CD4-positive, alpha-beta memory T cell (primary cell): ENCODE results near the gene WDR4. TPM values are rescaled to one million over a fixed set of nuclear protein-coding genes. Genes with fewer than 3 reads are reported as not detected.

Experiments
- CTCF ChIA-PET: fragments of 350-600 bp; sonication (Branson Sonifier 250); formaldehyde crosslinking; loops from one replicate; lab custom pipeline; 2021; ENCODE audit warnings: inconsistent platforms; ENCODE audit not compliant: partially characterized antibody; lab: Charles Lee
- POLR2A ChIA-PET: fragments of 350-600 bp; sonication (Branson Sonifier 250); formaldehyde crosslinking; loops from one replicate; lab custom pipeline; 2021; ENCODE audit not compliant: partially characterized antibody; lab: Charles Lee
- DNase-seq, 5 donors: peaks; one replicate each; pipeline versions ENCODE4 v3.0.0 to v3.0.0-alpha.2; 2020 to 2022; ENCODE audit warnings: mixed read lengths in 1 of 5
- H3K27ac ChIP-seq: one replicate; pipeline ENCODE4 v1.7.0; 2013; ENCODE audit warnings: low read depth, low read length
- H3K27me3 ChIP-seq: 2 replicates; pipeline ENCODE4 v1.7.0; 2013; ENCODE audit warnings: mild to moderate bottlenecking, low read length, moderate library complexity; ENCODE audit not compliant: insufficient read depth
- H3K36me3 ChIP-seq: 2 replicates; pipeline ENCODE4 v1.7.0; 2013; ENCODE audit warnings: mild to moderate bottlenecking, low read length, moderate library complexity; ENCODE audit not compliant: insufficient read depth
- H3K4me1 ChIP-seq: 2 replicates; pipeline ENCODE4 v1.7.0; 2013; ENCODE audit warnings: mild to moderate bottlenecking, low read length, moderate library complexity; ENCODE audit not compliant: insufficient read depth
- H3K4me3 ChIP-seq, 2 donors: one replicate each; pipeline ENCODE4 v1.7.0; 2013; ENCODE audit warnings: low read length in 2 of 2, mild to moderate bottlenecking in 1 of 2
- H3K9me3 ChIP-seq, 2 donors: one replicate each; pipeline ENCODE4 v1.7.0; 2013; ENCODE audit warnings: low read length in 2 of 2, control low read depth in 1 of 2; ENCODE audit not compliant: control insufficient read depth in 1 of 2
- H3K27ac Mint-ChIP-seq, 7 donors: one replicate each; pipeline ENCODE4 v1.8.0; 2020 to 2021; ENCODE audit warnings: mixed read lengths in 7 of 7, mild to moderate bottlenecking in 6 of 7, inconsistent platforms in 3 of 7, moderate library complexity in 3 of 7
- H3K27me3 Mint-ChIP-seq, 2 donors: one replicate each; pipeline ENCODE4 v1.8.0; 2020 to 2021; ENCODE audit warnings: mixed read lengths in 2 of 2
- H3K36me3 Mint-ChIP-seq, 2 donors: one replicate each; pipeline ENCODE4 v1.8.0; 2020 to 2021; ENCODE audit warnings: mixed read lengths in 2 of 2, inconsistent platforms in 1 of 2, mild to moderate bottlenecking in 1 of 2
- H3K4me1 Mint-ChIP-seq, 4 donors: one replicate each; pipeline ENCODE4 v1.8.0; 2020 to 2021; ENCODE audit warnings: mixed read lengths in 4 of 4, mild to moderate bottlenecking in 1 of 4
- H3K4me3 Mint-ChIP-seq, 8 donors: one replicate each; pipeline ENCODE4 v1.8.0; 2020 to 2021; ENCODE audit warnings: mixed read lengths in 8 of 8, mild to moderate bottlenecking in 7 of 8, moderate library complexity in 6 of 8, inconsistent platforms in 3 of 8
- H3K9me3 Mint-ChIP-seq, 8 donors: one replicate each; pipeline ENCODE4 v1.8.0; 2020 to 2021; ENCODE audit warnings: mixed read lengths in 8 of 8, mild to moderate bottlenecking in 5 of 8, inconsistent platforms in 3 of 8, moderate library complexity in 1 of 8
- intact Hi-C: fragments of 100-400 bp; cut with micrococcal nuclease; formaldehyde crosslinking; loops from one replicate; pipeline ENCODE4 v1.15.1; 2023
- polyA plus RNA-seq, 2 donors: library from polyadenylated mRNA; unstranded; fragments of 300-500 nt; fragmentation: Illumina TruSeq; gene quantifications; one replicate each; pipeline ENCODE4 v1.2.3, GENCODE V29; 2021
- total RNA-seq, 2 experiments: library from RNA; stranded (reverse); gene quantifications; one replicate each; pipeline ENCODE4 v1.2.3, GENCODE V29; 2021

WDR4 gene
- total and polyA plus RNA-seq, 4 experiments from 2014 or later = 7.3 to 27.5 (median 17.0) TPM

- ChIA-PET POLR2A (no interaction called here), CTCF (interaction anchor here (1.6 kb wide), 1 partner anchor 15 kb away, joined by 3 read pairs; no protein-coding TSS in a partner anchor)
- no peaks in the 10 kb centered on the region for H3K27me3 ChIP-seq
- H3K9me3 ChIP-seq = no peaks in the 10 kb centered on the region
- H3K4me1 Mint-ChIP-seq = peaks cover 0 to 16% (median 2%) of the 10 kb centered on the region in 4 donors
- peaks cover 36 to 69% of the 10 kb centered on the region in 2 donors for H3K36me3 Mint-ChIP-seq
- H3K27ac Mint-ChIP-seq = no peak overlapping the region
- no peak overlapping the region for H3K4me3 ChIP-seq
- H3K4me1 ChIP-seq = no peaks in the 10 kb centered on the region
- DNase-seq = no peak
- H3K27me3 Mint-ChIP-seq = no peaks in the 10 kb centered on the region
- peaks cover 68% of the 10 kb centered on the region for H3K36me3 ChIP-seq
- intact Hi-C loops = no loop called here
- H3K27ac ChIP-seq = no peak overlapping the region
- H3K4me3 Mint-ChIP-seq = no peak overlapping the region
- peaks cover 0 to 3% (median 0%) of the 10 kb centered on the region in 8 donors for H3K9me3 Mint-ChIP-seq
Measured at GRCh38 chr21:42852925-42853570, 26.3 kb downstream of the WDR4 start.

GRCh38 chr21:42851812-42852665 lies 27.3 kb downstream of the WDR4 start:
- Mint-ChIP-seq H3K27ac (no peak overlapping the region), H3K36me3 (peaks cover 38 to 63% of the 10 kb centered on the region in 2 donors), H3K4me1 (peaks cover 0 to 11% (median under 1%) of the 10 kb centered on the region in 4 donors), H3K9me3 (peaks cover 0 to 3% (median 0%) of the 10 kb centered on the region in 8 donors), H3K27me3 (no peaks in the 10 kb centered on the region), H3K4me3 (no peak overlapping the region)
- Histone ChIP-seq H3K4me1 (no peaks in the 10 kb centered on the region), H3K27me3 (no peaks in the 10 kb centered on the region), H3K36me3 (peaks cover 64% of the 10 kb centered on the region), H3K4me3 (no peak overlapping the region), H3K9me3 (no peaks in the 10 kb centered on the region), H3K27ac (no peak overlapping the region)
- ChIA-PET POLR2A (no interaction called here), CTCF (no interaction called here)
- intact Hi-C loops = no loop called here
- DNase-seq = no peak

GRCh38 chr21:42850866-42851391 lies 28.4 kb downstream of the WDR4 start:
- H3K9me3 ChIP-seq = no peaks in the 10 kb centered on the region
- peaks cover 0 to 3% (median 0%) of the 10 kb centered on the region in 8 donors for H3K9me3 Mint-ChIP-seq
- ChIA-PET CTCF (no interaction called here), POLR2A (no interaction called here)
- no peak overlapping the region for H3K4me3 Mint-ChIP-seq
- no peaks in the 10 kb centered on the region for H3K27me3 ChIP-seq
- H3K27ac ChIP-seq = no peak overlapping the region
- peak overlapping the region in 1 of 7 donors; percentile 68 for H3K27ac Mint-ChIP-seq
- H3K36me3 Mint-ChIP-seq = peaks cover 37 to 62% of the 10 kb centered on the region in 2 donors
- DNase-seq = no peak
- intact Hi-C loops = no loop called here
- H3K36me3 ChIP-seq = peaks cover 58% of the 10 kb centered on the region
- H3K27me3 Mint-ChIP-seq = no peaks in the 10 kb centered on the region
- peaks cover 0 to 7% (median 2%) of the 10 kb centered on the region in 4 donors for H3K4me1 Mint-ChIP-seq
- H3K4me3 ChIP-seq = no peak overlapping the region
- no peaks in the 10 kb centered on the region for H3K4me1 ChIP-seq

GRCh38 chr21:42850463-42850862 lies 28.9 kb downstream of the WDR4 start:
- ChIA-PET POLR2A (no interaction called here), CTCF (no interaction called here)
- peaks cover 0 to 3% (median 0%) of the 10 kb centered on the region in 8 donors for H3K9me3 Mint-ChIP-seq
- peaks cover 36 to 61% of the 10 kb centered on the region in 2 donors for H3K36me3 Mint-ChIP-seq
- no peak overlapping the region for H3K4me3 ChIP-seq
- no peaks in the 10 kb centered on the region for H3K27me3 ChIP-seq
- intact Hi-C loops = no loop called here
- H3K27ac Mint-ChIP-seq = peak overlapping the region in 1 of 7 donors; percentile 68
- no peaks in the 10 kb centered on the region for H3K4me1 ChIP-seq
- no peak overlapping the region for H3K4me3 Mint-ChIP-seq
- H3K27me3 Mint-ChIP-seq = no peaks in the 10 kb centered on the region
- no peak for DNase-seq
- no peak overlapping the region for H3K27ac ChIP-seq
- H3K4me1 Mint-ChIP-seq = peaks cover 0 to 7% (median 2%) of the 10 kb centered on the region in 4 donors
- H3K9me3 ChIP-seq = no peaks in the 10 kb centered on the region
- H3K36me3 ChIP-seq = peaks cover 58% of the 10 kb centered on the region

GRCh38 chr21:42849759-42850412 lies 29.5 kb downstream of the WDR4 start:
- CTCF ChIA-PET = interaction anchor here (1.0 kb wide), 1 partner anchor 173 kb away, joined by 3 read pairs; no protein-coding TSS in a partner anchor
- peaks cover 57% of the 10 kb centered on the region for H3K36me3 ChIP-seq
- intact Hi-C loops = no loop called here
- Mint-ChIP-seq H3K27me3 (no peaks in the 10 kb centered on the region), H3K36me3 (peaks cover 42 to 63% of the 10 kb centered on the region in 2 donors), H3K4me1 (peaks cover 0 to 7% (median 2%) of the 10 kb centered on the region in 4 donors), H3K27ac (no peak overlapping the region), H3K9me3 (peaks cover 0 to 3% (median 0%) of the 10 kb centered on the region in 8 donors), H3K4me3 (no peak overlapping the region)
- H3K9me3 ChIP-seq = no peaks in the 10 kb centered on the region
- POLR2A ChIA-PET = no interaction called here
- DNase-seq = no peak
- H3K27me3 ChIP-seq = no peaks in the 10 kb centered on the region
- no peak overlapping the region for H3K4me3 ChIP-seq
- H3K27ac ChIP-seq = no peak overlapping the region
- H3K4me1 ChIP-seq = no peaks in the 10 kb centered on the region

GRCh38 chr21:42848932-42849758 lies 30.2 kb downstream of the WDR4 start:
- H3K27me3 Mint-ChIP-seq = no peaks in the 10 kb centered on the region
- DNase-seq = no peak
- Histone ChIP-seq H3K36me3 (peaks cover 54% of the 10 kb centered on the region), H3K27me3 (no peaks in the 10 kb centered on the region), H3K9me3 (no peaks in the 10 kb centered on the region), H3K27ac (no peak overlapping the region), H3K4me3 (no peak overlapping the region), H3K4me1 (no peaks in the 10 kb centered on the region)
- intact Hi-C loops = no loop called here
- H3K9me3 Mint-ChIP-seq = peaks cover 0 to 3% (median 0%) of the 10 kb centered on the region in 8 donors
- H3K36me3 Mint-ChIP-seq = peaks cover 44 to 63% of the 10 kb centered on the region in 2 donors
- peaks cover 0 to 7% (median 2%) of the 10 kb centered on the region in 4 donors for H3K4me1 Mint-ChIP-seq
- ChIA-PET POLR2A (no interaction called here), CTCF (interaction anchor here (1.0 kb wide), 1 partner anchor 172 kb away, joined by 3 read pairs; no protein-coding TSS in a partner anchor)
- H3K4me3 Mint-ChIP-seq = no peak overlapping the region
- peak overlapping the region in 2 of 7 donors; percentile 41 to 48 for H3K27ac Mint-ChIP-seq
